M059J (cell line): Measurements from ENCODE around the gene TTC21A. TPM values are rescaled to one million over a fixed set of nuclear protein-coding genes. Genes with fewer than 3 reads are reported as not detected.

Experiments used
- DNase-seq: peaks from one replicate; pipeline ENCODE4 v3.0.0-alpha.2; 2012; ENCODE audit warnings: low read depth
- total RNA-seq: library from RNA; depleted of rRNA; stranded (reverse); fragments of >200 nt; shearing (Covaris generic); gene quantifications from 2 replicates; pipeline ENCODE4 v1.2.3, GENCODE V29; 2014

The TTC21A gene
- total RNA-seq, 1 experiment from 2014 or later = 1.4 TPM

DNA sequence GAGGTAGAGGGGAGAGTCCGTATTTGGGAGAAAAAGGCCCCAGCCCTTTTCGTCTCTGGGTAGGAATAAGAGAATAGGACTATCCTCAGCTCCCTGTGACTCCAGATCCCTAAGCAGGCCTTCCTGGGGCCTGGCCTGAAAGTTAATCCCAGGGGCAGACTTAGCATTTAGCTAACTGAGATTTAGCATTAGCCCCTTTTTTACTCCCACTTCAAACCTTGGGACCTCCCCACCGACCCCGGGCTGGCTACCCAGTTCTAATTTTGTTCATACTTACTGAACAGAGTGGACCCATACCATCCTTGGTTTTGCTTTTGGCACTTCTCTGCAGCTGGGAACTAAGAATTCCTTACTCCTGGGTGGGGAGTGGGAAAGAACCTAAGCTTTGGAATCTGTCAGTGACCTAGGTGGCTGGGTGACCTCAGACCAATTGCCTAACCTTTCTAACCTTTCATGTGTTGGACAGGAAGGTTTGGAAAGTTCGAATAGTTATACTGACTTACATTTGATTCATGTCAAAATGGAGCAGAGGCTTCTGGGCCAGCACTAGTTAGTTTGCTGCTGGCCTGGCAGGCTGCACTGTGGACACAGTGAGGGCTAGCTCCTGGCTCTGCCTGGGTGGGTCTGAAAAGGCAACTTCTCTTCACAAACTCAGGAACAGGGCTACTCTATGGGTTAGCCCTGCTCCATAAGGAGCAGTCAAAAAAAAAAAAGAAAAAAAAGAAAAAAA lies 11.6 kb downstream of the TTC21A start:
- no peak for DNase-seq

DNA sequence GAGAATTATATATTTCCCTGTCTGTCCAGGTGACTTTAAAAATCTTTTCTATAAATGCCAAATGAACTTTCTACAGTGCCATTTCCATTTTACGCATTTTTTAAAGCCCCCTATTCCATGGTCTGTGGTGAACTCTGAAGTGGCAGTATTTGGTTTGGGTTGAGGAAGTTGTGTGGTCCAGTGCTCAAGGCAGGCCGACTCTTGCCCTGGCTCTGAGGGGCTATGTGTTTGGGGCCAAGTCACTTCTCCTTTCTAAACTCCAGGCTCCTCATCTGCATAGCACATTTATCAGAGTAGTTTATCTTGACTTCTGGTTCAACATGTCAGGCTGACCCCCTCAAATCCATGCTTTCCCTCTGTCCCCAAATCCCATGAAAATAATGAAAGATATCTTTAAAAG lies 14.1 kb downstream of the TTC21A start:
- no peak for DNase-seq

DNA sequence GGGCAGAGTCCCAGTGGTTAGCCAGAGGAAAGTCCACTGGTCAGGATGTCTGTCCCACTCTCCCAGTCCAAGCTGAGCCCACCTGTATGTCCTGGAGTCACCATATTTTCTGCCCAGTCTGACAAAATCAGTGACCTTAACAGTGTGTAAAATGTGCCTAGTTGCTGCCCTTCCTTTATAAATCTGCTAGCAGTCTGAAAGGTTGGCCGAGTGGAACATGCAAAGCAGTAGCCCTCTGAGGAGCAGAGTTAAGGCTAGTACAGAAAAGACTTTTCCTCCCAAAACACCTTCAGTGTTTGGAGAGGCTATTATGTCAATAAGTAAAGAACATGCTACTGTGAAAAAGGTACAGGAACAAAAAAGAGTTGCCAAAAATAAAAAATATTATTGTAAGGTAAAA lies 15.3 kb downstream of the TTC21A start:
- no peak for DNase-seq

DNA sequence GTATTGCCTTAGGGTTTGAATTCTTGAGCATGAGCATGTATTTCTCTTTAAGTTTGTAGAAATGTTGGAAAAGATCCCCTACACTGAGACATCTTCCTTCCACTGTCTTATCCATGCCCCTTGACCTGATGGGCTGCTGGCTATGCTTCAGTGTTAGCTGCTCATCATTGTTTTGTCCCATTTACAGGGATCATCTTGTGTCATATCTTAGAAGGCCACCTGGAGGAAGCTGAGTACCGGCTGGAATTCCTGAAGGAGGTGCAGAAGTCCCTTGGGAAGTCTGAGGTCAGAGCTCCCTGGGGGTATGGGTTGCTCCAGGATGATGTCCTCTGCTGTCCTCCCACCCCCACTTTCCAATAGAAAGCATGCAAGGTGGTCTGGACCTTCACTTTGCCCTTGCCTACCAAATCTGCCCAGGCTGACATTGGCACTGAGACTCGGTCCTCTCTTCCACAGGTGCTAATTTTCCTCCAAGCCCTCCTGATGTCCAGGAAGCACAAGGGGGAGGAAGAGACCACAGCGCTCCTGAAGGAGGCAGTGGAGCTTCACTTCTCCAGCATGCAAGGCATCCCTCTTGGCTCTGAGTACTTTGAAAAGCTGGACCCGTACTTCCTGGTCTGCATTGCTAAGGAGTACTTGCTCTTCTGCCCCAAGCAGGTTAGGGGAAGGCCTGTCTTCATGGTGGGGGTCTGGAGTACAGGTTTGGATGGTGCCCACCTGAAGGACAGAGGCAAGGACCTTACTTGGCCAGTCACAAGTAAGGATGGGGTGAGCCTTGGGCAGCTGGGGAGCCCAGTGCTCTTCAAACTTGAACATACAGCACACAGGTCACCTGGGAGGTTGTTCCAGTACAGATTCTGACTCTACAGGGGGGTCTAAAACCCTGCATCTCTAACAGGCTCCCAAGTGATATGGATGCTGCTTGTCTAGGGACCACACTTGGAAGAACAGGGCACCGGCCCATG lies 17.7 kb downstream of the TTC21A start:
- peak; percentile 38 for DNase-seq

DNA sequence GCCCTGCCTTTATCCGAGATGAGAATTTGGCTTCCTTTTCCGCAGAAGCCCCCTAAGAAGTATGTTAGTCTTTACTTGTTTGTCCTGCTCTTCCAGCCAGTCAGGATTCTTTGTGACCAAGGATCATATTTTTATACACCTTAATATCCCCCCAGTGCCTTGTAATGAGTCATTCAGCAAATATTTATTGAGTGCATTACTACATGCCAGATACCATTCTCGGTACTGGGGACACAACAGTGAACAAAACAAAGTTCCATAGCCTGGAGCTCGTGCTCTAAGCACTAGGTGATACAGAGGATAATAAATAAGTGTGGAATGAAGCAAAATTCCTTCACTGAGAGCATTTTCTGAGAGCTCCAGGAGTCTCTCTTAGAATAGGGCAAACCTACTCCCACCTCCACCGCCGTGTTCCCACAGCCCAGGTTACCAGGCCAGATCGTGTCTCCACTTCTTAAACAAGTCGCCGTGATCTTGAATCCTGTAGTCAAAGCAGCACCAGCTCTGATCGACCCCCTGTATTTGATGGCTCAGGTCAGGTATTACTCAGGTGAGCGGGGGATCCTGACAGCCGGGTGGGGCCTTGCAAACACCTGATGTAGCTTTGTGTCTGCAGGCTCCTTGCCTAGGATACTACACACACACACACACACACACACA lies 18.5 kb downstream of the TTC21A start:
- DNase-seq = peak; percentile 75

DNA sequence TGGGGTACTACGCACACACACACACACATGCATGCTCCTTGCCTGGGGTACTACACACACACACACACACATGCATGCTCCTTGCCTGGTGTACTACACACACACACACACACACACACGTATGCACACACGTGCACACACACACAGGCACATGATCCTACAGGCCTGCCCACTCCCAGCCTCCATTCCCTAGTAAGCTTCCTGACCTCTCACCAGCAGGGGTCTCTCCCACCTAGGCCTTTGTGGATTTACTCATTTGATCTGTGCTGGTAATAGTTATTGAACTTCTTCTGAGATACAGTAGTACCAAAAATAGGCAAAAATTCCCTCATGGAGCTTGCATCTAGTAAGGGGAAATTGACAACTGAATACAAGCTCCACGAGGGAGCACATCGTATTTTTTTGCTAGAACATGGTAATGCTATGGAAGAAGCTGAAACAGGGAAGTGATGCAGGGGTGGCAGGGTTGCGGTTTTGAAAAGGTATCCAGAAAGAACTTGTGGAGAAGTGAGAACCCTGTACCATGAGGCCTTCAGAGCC lies 19.1 kb downstream of the TTC21A start:
- no peak for DNase-seq

DNA sequence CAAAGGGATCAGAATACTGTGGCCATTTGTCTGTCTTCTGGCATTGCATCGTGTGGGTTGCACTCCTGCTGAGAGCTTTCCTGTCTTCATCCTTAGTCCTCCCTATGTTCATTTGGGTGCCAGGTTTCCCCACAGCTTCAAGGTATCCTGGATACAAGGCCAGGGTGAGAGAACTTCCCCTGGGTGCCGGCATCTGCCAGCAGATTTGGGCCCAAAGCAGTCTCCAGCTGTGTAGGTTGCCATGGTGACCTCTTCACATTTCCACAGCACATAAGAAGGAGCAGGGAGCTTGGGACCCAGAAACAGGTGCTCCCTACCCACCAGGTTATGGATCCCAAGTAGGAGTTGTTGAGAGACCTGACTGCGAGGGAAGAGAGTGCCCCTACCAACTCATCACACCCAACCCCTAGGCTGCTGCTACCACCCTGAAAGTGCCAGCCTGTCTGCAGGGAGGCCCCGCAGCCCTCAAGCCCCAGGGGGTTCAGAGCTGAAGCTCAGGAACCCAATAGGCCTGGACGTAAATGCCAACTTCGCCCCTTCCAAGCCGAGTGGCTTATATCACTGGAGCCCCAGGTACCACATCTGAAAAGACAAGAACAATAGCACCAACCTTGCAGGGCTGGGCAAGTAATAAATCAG lies 19.9 kb downstream of the TTC21A start:
- DNase-seq = no peak

DNA sequence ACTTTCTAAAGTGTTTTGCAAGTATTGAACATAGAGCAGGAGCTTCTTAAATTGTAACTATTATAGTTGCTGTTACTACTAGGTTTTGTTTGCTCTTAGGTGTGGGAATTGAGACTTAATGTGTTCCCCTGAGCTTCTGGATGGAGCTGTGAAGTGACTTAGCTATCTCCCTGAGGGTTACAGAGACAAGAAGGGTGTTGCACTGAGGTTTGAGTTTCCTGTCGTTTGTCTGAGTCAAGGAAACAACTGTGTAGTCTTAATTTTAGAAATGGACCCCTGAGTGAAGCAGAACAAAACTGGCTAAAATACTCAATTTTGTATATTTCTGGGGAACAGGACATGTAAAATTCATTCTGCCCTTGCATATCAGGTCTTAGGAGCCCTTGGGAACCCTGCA lies 20.4 kb downstream of the TTC21A start:
- no peak for DNase-seq

DNA sequence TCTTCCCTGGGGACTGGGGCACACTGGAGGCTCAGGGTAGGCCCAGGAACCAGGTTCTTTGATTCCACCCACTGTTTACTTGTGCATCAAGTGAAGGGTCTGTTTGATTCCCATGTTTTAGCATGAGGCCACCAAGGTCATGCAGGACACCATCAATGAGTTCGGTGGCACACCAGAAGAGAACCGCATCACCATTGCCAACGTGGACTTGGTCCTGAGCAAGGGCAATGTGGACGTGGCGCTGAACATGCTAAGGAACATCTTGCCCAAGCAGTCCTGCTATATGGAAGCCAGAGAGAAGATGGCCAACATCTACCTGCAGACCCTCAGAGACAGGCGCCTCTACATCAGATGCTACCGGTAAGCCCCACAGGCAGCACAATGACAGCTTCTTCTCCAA lies 21.5 kb downstream of the TTC21A start:
- DNase-seq = no peak

DNA sequence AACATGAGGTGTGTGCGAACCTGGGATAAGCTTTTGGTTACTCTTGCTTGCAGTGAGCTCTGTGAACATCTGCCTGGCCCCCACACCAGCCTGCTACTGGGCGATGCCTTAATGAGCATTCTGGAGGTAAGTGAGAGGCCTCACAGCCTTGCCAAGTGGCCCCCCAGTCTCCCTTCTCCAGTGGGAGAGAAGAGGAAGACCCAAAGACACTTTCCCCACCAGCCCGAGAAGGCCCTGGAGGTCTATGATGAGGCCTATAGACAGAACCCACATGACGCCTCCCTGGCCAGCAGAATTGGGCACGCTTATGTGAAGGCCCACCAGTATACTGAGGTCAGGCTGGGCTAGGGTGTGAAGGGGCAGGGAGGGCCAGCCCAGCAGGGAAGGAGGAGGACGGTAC lies 22.5 kb downstream of the TTC21A start:
- DNase-seq = no peak

DNA sequence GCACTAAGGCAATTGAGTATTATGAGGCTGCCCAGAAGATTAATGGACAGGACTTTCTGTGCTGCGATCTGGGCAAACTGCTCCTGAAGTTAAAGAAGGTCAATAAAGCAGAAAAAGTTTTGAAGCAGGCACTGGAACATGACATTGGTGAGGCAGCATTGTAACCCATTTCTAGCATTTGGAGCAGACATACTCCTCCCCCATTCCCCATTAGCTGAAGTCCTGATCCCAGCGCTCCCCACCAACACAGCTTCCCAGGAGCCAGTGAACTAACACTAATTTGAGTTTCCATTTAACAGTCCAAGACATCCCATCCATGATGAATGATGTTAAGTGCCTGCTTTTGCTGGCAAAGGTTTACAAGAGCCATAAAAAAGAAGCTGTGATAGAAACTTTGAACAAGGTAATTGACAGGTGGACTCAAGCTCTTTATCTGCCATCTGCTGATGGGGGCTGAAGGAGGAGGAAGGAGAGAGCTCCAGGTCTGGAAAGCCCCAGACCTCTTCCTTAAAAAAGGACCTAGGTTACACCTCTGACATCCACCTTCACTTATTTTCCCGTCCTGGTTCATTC lies 23.3 kb downstream of the TTC21A start:
- no peak for DNase-seq

DNA sequence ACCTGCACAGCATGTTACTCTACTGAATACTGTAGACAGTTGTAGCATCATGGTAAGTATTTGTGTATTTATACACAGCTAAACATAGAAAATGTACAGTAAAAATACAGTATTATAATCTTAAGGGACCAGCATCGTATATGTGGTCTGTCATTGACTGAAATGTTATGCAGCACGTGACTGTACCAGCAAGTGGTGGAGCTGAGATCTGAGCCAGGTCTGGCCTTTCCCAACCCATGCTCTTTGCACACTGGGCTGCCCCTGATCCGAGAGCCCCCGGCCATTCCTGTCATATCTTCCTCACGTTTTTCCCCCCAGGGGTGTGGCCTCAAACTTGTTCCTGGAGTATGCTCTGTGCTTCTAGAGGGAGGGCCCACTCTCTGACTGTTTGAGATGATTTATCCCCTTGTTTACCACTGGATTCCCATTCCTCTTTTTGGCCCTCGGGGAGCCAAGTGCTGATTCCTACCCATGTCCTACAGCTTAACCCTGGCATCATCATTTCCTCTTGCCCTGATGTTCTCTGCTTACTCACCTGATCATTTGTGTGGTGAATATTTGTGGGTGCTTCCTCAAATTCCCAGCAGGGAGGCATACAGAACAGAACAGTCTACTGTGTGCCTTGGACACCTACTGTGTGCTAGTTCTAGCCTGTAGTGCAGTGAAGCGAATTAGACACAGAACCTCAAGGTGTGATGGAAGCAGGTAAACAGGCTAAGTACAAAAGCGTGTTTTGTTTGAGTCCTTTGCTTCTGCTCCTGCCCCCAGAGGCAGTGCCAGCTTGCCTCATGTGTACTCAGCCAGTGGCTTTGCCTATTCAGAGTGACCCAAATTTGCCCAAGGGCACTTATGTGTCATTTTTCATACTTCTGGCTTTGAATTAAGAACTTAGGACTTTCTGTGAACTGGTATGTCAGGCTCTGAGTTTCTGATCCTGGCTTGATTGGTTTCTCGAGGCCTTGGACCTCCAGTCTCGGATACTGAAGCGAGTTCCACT lies 24.9 kb downstream of the TTC21A start:
- DNase-seq = no peak

DNA sequence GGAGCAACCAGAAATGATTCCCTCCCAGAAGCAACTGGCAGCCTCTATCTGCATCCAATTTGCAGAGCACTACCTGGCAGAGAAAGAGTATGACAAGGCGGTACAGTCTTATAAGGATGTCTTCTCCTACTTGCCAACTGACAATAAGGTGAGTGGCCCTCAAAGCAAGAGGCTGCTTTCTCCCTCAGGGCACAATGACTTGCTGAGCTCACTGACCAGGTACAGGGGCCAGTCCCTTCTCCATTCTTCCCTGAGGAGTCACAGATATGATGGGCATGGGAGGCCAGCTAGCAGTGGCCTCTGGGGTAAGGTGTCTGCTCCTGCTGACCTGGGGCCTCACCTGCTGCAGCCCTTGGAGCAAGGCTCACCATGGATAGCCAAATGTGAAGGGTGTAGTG lies 25.6 kb downstream of the TTC21A start:
- DNase-seq = no peak

DNA sequence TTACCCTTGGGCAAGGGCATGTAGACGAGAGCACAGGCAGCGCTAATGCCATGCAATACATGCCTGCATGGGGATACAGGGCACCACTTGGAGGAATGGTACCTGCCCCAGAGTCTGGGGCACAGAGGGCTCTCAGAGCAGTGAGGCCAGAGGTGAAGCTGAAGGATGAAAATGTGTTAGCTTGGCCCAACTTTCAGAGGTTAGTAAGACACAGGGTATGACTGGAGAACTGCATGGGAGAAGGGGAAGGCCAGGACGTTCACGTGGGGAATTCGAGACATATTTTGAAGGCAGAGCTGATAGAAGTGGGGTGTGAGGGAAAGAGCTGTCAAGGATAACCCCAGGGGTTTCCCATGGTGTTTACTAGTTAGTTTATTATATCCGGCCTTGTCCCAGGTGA lies 26.3 kb downstream of the TTC21A start:
- no peak for DNase-seq

DNA sequence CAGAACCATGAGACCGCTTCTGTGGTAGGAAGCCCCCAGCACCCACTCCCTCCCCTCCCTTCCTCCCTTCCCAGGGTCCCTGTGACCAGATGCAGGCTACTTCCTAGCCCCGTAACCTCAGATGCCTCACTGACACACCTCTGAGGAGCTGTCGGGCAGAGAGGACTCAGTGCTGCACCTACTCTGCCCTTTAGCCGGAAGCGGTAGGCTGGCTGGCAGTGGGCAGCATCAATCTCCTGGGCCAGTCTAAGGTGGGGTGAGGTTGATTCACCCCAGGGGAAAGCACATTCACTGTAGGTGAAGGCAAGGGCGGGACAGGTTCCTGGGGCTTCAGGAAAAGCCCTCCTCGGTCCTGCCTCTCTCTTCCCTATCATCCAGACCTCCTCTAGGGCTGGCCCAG lies 26.8 kb downstream of the TTC21A start:
- no peak for DNase-seq

DNA sequence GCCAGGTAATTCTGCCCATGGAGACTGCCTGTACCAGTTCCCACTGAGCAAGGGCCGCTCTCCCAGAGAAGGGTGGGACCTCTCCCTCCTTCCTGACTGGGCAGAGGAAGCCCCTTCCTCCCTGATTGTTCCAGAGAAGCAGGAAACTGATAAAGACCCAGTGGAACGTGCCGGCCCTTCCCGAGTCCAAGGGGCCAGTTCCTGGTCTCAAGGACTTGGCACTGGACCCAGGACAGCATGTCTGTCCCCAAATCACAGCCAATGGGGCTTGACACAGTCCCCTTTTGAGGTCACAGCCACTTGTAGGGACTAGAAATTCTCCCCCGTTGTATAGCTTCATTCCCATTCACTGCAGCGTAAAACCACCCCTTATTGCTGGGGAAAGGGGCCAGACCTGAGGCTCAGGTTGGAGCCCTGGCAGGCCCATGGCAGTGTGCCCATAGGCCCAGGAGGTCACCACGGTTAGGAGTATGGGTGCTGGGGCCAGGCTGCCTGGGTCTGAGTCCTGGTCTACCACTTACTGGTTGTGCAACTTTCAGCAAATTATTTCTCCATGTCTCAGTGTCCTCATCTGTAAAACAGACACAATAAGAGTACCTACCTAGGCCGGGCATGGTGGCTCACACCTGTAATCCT lies 27.8 kb downstream of the TTC21A start:
- no peak for DNase-seq

DNA sequence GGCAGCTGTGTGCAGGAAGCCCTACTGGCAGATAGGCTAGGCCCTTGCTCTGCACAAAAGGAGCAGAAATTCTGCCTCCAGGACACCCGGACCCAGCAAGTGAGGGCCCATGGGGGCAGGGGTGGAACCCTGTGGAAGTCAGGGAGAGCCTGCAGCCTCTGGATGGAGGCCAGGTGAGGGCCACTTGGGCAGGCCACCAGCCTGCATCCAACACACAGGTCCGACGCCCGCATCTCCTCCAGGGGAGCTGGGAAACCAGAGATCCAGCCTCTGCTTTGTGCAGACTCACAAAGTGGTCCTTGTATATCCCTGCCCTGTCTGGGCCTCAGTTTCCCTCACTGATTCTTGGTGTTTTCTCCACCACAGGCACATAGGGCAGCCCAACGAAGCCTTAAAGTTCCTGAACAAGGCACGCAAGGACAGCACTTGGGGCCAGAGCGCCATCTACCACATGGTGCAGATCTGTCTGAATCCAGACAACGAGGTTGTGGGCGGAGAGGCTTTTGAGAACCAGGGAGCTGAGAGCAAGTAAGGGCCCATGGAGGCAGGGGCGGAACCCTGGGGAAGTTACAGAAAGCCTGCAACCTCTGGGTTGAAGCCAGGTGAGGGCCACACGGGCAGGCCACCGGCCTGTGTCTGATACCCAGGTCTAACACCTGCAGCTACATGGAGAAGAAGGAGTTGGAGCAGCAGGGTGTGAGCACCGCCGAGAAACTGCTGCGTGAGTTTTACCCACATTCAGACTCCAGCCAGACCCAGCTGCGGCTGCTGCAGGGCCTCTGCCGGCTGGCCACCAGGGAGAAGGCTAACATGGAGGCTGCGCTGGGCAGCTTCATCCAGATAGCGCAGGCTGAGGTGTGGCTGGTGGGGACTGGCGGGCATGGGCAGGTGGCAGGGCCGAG lies 29.3 kb downstream of the TTC21A start:
- DNase-seq = no peak

DNA sequence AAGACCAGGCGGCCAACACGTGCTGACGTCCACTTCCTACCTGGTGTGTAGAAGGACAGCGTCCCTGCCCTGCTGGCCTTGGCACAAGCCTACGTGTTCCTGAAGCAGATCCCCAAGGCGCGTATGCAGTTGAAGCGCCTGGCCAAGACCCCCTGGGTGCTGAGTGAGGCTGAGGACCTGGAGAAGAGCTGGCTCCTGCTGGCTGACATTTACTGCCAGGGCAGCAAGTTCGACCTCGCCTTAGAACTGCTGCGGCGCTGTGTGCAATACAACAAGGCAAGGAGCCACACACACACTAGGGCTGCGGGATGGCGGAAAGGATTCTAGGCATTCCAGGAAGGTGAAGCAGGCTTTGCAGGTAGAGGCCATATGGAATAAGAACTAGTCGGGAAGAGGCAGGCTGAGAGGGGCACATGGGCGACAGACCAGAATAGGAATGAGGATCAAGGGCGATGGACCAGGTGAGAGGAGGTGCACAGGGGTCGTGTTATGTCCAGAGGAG lies 30.0 kb downstream of the TTC21A start:
- DNase-seq = no peak
